Fibroblast of lung (primary cell): Measurements from ENCODE around the gene ABCF3. TPM values are rescaled to one million over a fixed set of nuclear protein-coding genes. Genes with fewer than 3 reads are reported as not detected.

Experiments
- DNase-seq, 2 donors: peaks; one replicate each; pipeline versions ENCODE4 v3.0.0 to v3.0.0-alpha.2; 2010; ENCODE audit warnings: low read depth in 2 of 2
- H2AFZ ChIP-seq: 2 replicates; pipeline ENCODE4 v1.5.1; 2012; ENCODE audit warnings: low read length, control low read depth, inconsistent platforms
- H3K27ac ChIP-seq: 2 replicates; pipeline ENCODE4 v1.5.1; 2011; ENCODE audit warnings: low read length, control low read depth; ENCODE audit not compliant: insufficient read depth
- H3K27me3 ChIP-seq: 2 replicates; pipeline ENCODE4 v1.5.1; 2011; ENCODE audit warnings: mild to moderate bottlenecking, low read length; ENCODE audit not compliant: control insufficient read depth, insufficient read depth
- H3K36me3 ChIP-seq: 2 replicates; pipeline ENCODE4 v1.5.1; 2011; ENCODE audit warnings: low read length; ENCODE audit not compliant: control insufficient read depth, insufficient read depth
- H3K4me1 ChIP-seq: 2 replicates; pipeline ENCODE4 v1.5.1; 2011; ENCODE audit warnings: low read length; ENCODE audit not compliant: control insufficient read depth, insufficient read depth; ENCODE audit errors: extremely low read depth
- H3K4me2 ChIP-seq: 2 replicates; pipeline ENCODE4 v1.5.1; 2011; ENCODE audit warnings: low read length, control low read depth; ENCODE audit not compliant: insufficient read depth; ENCODE audit errors: extremely low read depth
- H3K4me3 ChIP-seq, 4 experiments: fragments of 200-600 bp in 1 of 4; sonication (generic) in 1 of 4; replicated peaks in 1 of 4; 2 replicates each; pipeline ENCODE4 v1.5.1; 2011 to 2016; ENCODE audit warnings: low read length in 4 of 4, low read depth in 3 of 4, mild to moderate bottlenecking in 3 of 4, control low read depth in 2 of 4, inconsistent platforms in 1 of 4, mixed read lengths in 1 of 4; ENCODE audit not compliant: insufficient read depth in 1 of 4; ENCODE audit errors: control extremely low read depth in 1 of 4
- H3K79me2 ChIP-seq: 2 replicates; pipeline ENCODE4 v1.5.1; 2012; ENCODE audit warnings: mild to moderate bottlenecking, low read length, inconsistent platforms; ENCODE audit not compliant: control insufficient read depth, insufficient read depth
- H3K9ac ChIP-seq: 2 replicates; pipeline ENCODE4 v1.5.1; 2011; ENCODE audit warnings: mild to moderate bottlenecking, low read length, control low read depth; ENCODE audit not compliant: insufficient read depth
- H3K9me3 ChIP-seq: 2 replicates; pipeline ENCODE4 v1.5.1; 2012; ENCODE audit warnings: low read depth, low read length; ENCODE audit not compliant: control insufficient read depth, insufficient read depth
- H4K20me1 ChIP-seq: 2 replicates; pipeline ENCODE4 v1.5.1; 2011; ENCODE audit warnings: low read length; ENCODE audit not compliant: control insufficient read depth, insufficient read depth; ENCODE audit errors: extremely low read depth
- EZH2 ChIP-seq: IDR thresholded peaks from 2 replicates; pipeline ENCODE4 v1.5.1; 2012; ENCODE audit warnings: low read length, control low read depth, mild to moderate bottlenecking; ENCODE audit errors: missing control alignments
- polyA plus RNA-seq, 2 donors: library from polyadenylated mRNA; depleted of rRNA in 1 of 2; stranded (reverse) in 1 of 2; unstranded in 1 of 2; fragments of >200 nt; gene quantifications; 2 replicates each; pipeline ENCODE4 v1.2.1, GENCODE V29; 2011 to 2012; ENCODE audit warnings: missing spikeins in 1 of 2
- total RNA-seq: library from RNA; depleted of rRNA; stranded (reverse); fragments of >200 nt; gene quantifications from 2 replicates; pipeline ENCODE4 v1.2.1, GENCODE V29; 2014
- TF ChIP-seq, protein P1 (sequence below), 2 donors: IDR thresholded peaks in 1 of 2; conservative IDR thresholded peaks in 1 of 2; 1 replicate in 1 of 2; 2 replicates in 1 of 2; pipeline ENCODE4 v1.5.1; 2011 to 2012; ENCODE audit warnings: low read length in 2 of 2, control low read depth in 1 of 2, inconsistent platforms in 1 of 2, low read depth in 1 of 2, mild to moderate bottlenecking in 1 of 2

Gene ABCF3
- total and polyA plus RNA-seq, 2 donors (not counting 1 experiment from before 2014, with no cell fraction given) = 31.3 to 65.1 TPM

DNA sequence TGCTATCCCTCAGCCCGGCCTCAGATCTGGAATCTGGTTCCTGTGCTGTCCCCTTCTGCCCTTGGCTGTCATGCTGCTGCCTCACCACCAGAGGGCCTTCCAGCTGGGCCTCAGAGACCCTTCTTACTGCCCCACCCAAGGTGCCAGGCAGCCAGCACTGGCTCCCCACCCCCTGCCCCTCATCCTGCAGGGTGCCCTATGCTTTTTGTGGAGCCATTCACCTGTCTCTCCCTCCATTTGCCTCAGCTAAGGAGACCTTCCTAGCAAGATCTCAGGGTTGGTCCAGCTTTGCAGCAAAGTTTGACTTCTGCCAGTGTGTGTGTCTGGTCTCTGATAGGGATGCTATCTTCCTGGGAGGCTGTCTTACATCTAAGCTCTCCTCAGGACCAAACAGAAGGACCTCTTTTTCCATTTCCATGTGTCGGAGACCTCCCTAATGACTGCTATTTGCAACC is 41.5 kb downstream of the ABCF3 start:
- TF ChIP-seq, protein P1, sequence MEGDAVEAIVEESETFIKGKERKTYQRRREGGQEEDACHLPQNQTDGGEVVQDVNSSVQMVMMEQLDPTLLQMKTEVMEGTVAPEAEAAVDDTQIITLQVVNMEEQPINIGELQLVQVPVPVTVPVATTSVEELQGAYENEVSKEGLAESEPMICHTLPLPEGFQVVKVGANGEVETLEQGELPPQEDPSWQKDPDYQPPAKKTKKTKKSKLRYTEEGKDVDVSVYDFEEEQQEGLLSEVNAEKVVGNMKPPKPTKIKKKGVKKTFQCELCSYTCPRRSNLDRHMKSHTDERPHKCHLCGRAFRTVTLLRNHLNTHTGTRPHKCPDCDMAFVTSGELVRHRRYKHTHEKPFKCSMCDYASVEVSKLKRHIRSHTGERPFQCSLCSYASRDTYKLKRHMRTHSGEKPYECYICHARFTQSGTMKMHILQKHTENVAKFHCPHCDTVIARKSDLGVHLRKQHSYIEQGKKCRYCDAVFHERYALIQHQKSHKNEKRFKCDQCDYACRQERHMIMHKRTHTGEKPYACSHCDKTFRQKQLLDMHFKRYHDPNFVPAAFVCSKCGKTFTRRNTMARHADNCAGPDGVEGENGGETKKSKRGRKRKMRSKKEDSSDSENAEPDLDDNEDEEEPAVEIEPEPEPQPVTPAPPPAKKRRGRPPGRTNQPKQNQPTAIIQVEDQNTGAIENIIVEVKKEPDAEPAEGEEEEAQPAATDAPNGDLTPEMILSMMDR (conservative IDR thresholded peaks at IDR 0.05 in 1 of 2, IDR thresholded peaks at IDR 0.05 in 1 of 2; ENCODE audit: low read depth in 1 of 2, low read length in 2 of 2) = peak; percentile 74 to 90
- TF ChIP-seq EZH2 = no peak

DNA sequence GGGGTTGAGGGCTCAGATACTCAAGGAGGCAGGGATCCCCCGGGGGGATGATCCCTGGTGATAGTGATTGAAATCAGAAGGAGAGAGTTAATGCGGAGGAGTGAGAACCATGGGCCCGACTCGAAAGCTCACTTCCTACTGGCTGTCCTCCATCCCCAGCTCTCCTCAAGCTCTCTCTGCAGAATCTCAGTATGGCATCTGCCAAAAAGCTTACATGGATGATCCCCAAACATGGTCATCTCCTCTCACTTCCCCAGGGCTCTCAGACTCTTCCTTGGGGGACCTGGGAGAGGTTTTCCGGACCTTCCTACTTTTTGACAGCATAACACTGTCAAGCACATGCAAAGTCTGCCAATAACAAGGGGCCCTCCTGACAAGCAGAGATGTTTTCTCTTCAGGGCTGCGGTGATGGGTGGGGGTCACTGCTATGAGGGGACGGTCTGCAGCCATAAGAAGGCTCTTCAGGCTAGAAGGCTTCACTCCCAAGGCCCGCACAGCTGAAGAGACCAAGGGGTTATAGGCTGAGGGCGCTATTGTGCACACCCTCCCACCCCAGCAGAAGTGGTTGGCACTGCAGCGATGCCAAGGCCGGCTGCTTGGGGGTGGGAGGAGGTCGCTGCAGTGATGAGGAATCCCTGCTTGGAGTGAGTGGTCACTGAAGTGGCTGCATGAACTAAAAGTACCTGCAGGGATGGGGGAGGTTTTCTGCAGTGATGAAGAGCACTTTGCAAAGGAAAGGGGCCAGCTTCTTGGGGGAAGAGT is 42.6 kb downstream of the ABCF3 start:
- Histone ChIP-seq H3K4me1 (peaks cover 3% of the 10 kb centered on the region), H2AFZ (no peak overlapping the region), H3K36me3 (no peaks in the 10 kb centered on the region), H3K27ac (no peak overlapping the region), H3K9ac (no peak overlapping the region), H3K4me2 (no peak overlapping the region), H3K79me2 (no peaks in the 10 kb centered on the region), H3K27me3 (peaks cover 49% of the 10 kb centered on the region), H3K4me3 (no peak overlapping the region), H3K9me3 (no peaks in the 10 kb centered on the region), H4K20me1 (no peaks in the 10 kb centered on the region)
- TF ChIP-seq, protein P1 (conservative IDR thresholded peaks at IDR 0.05 in 1 of 2, IDR thresholded peaks at IDR 0.05 in 1 of 2; ENCODE audit: low read depth in 1 of 2, low read length in 2 of 2) = no peak
- peak; percentile 81 for TF ChIP-seq EZH2
- DNase-seq = no peak

More for the DNA sequence above, 41.5 kb downstream of the ABCF3 start:
- peak in 1 of 2 donors; percentile 17 for DNase-seq
- no peaks in the 10 kb centered on the region for H3K79me2 ChIP-seq
- H3K9ac ChIP-seq = no peak overlapping the region
- H4K20me1 ChIP-seq = no peaks in the 10 kb centered on the region
- H3K36me3 ChIP-seq = no peaks in the 10 kb centered on the region
- H3K9me3 ChIP-seq = no peaks in the 10 kb centered on the region
- peaks cover 45% of the 10 kb centered on the region for H3K27me3 ChIP-seq
- H2AFZ ChIP-seq = no peak overlapping the region
- H3K27ac ChIP-seq = no peak overlapping the region
- no peak overlapping the region for H3K4me3 ChIP-seq
- H3K4me2 ChIP-seq = no peak overlapping the region
- H3K4me1 ChIP-seq = peaks cover 3% of the 10 kb centered on the region

DNA sequence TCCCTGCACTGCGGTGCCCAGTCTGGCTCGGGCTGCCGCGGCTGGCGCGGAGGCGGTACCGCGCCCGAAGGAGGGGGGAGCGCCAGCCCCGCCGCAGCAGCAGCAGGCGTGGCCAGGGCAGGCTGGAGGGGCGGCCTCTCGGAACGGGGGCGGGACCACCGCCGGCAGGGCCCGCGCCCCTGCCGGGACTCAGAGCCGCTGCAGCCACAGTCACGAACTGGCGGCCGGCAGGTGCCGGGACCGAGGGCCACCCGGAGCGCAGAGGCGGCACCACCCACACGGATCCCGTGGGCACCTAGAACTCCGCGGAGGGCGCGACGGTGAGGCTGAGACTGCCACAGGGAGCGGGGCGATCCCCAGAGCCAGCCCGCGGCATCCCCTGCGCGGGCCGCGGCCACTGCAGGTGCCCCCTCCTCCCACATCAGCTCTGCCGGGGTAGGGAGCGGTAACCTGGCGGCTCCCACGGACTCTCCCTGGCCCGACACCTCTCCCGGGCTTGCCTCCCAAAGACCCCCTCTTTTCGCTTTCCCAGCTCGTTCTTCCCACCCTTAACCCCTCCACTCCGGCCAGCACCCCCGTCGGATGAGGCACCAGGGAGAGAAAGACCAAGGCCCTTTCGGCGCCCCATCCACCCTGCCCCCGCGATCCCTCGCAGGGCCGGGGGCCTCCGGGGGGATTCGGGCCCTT is 43.5 kb downstream of the ABCF3 start, which contains the start of gene VWA5B2:
Gene VWA5B2, plus strand, starts transcription at position 192 of the 687 bp plus-strand sequence. CDS start 944 bp downstream, outside the sequence.
- Histone ChIP-seq H4K20me1 (no peaks in the 10 kb centered on the region), H3K4me3 (peak within 1 kb of the TSS in 3 of 4 experiments; percentile 10 to 44 (median 30)), H3K27ac (no peak within 1 kb of the TSS), H3K27me3 (peaks cover 49% of the 10 kb centered on the region), H3K4me2 (peak within 1 kb of the TSS; percentile 68), H2AFZ (no peak within 1 kb of the TSS), H3K4me1 (peaks cover 4% of the 10 kb centered on the region), H3K79me2 (no peaks in the 10 kb centered on the region), H3K36me3 (no peaks in the 10 kb centered on the region), H3K9ac (no peak within 1 kb of the TSS), H3K9me3 (no peaks in the 10 kb centered on the region)
- peak; percentile 96 for TF ChIP-seq EZH2
- TF ChIP-seq, protein P1 (conservative IDR thresholded peaks at IDR 0.05 in 1 of 2, IDR thresholded peaks at IDR 0.05 in 1 of 2; ENCODE audit: low read depth in 1 of 2, low read length in 2 of 2) = no peak
- peak; percentile 6 to 44 for DNase-seq
